ENCODE measurements around the gene STAMBPL1.
"Not testable (repeated sequence)": the region's sequence is repeated elsewhere in the genome, so short reads cannot be mapped to it uniquely, and the experiment has no call there.

STAMBPL1 gene

GRCh38 chr10:88923520-88923919, 43.5 kb downstream of the STAMBPL1 start:
- no peak for DNase-seq

- DNase-seq, result no peak
These were observed 46.7 kb downstream of the STAMBPL1 start for GRCh38 chr10:88926566-88927415.

GRCh38 chr10:88927416-88927690, 47.3 kb downstream of the STAMBPL1 start:
- no peak for DNase-seq

GRCh38 chr10:88928254-88928653, 48.2 kb downstream of the STAMBPL1 start:
- no peak for DNase-seq

GRCh38 chr10:88931548-88931947, 51.5 kb downstream of the STAMBPL1 start:
- DNase-seq, result no peak

GRCh38 chr10:88932029-88932428, 52.0 kb downstream of the STAMBPL1 start:
- DNase-seq, result not testable (repeated sequence)

GRCh38 chr10:88932539-88933256, 52.7 kb downstream of the STAMBPL1 start:
- DNase-seq, result peak; percentile 24 to 76

GRCh38 chr10:88933564-88933963, 53.5 kb downstream of the STAMBPL1 start:
- no peak for DNase-seq

GRCh38 chr10:88934900-88935672, 55.0 kb downstream of the STAMBPL1 start:
- peak; percentile 2 to 65 for DNase-seq

GRCh38 chr10:88936656-88937055, 56.6 kb downstream of the STAMBPL1 start:
- no peak for DNase-seq

- DNase-seq, result no peak
These were observed 58.0 kb downstream of the STAMBPL1 start for GRCh38 chr10:88938039-88938438.

GRCh38 chr10:88938938-88939337, 58.9 kb downstream of the STAMBPL1 start:
- no peak for DNase-seq

GRCh38 chr10:88941026-88941425, 61.0 kb downstream of the STAMBPL1 start:
- no peak for DNase-seq

GRCh38 chr10:88943778-88944177, 63.7 kb downstream of the STAMBPL1 start:
- no peak for DNase-seq

- DNase-seq, result no peak
These were observed 64.8 kb downstream of the STAMBPL1 start for GRCh38 chr10:88944813-88945212.

GRCh38 chr10:88946200-88946599, 66.2 kb downstream of the STAMBPL1 start:
- DNase-seq, result no peak

GRCh38 chr10:88946965-88947590, 67.0 kb downstream of the STAMBPL1 start:
- no peak for DNase-seq

- DNase-seq, result no peak
These were observed 69.0 kb downstream of the STAMBPL1 start for GRCh38 chr10:88949051-88949450.

- DNase-seq, result no peak
These were observed 70.1 kb downstream of the STAMBPL1 start for GRCh38 chr10:88949912-88950837.

GRCh38 chr10:88952647-88953111, 72.6 kb downstream of the STAMBPL1 start, which contains the start of gene ACTA2:
Gene ACTA2, minus strand, starts transcription at chr10:88952773. Its CDS starts 3,843 bp downstream, at chr10:88948930.
- no peak for DNase-seq

- DNase-seq, result no peak
These were observed 73.6 kb downstream of the STAMBPL1 start for GRCh38 chr10:88953662-88954061.

Measured in NCI-H524 (cell line).